HG03457 (cell line): Measurements from ENCODE around the gene TAS1R3.

Experiments
- ATAC-seq: cut with Tn5 transposase; IDR thresholded peaks from one replicate; pipeline ENCODE4 v1.9.1; 2021; ENCODE audit warnings: moderate number of reproducible peaks; ENCODE audit not compliant: unreplicated experiment

Gene TAS1R3

DNA sequence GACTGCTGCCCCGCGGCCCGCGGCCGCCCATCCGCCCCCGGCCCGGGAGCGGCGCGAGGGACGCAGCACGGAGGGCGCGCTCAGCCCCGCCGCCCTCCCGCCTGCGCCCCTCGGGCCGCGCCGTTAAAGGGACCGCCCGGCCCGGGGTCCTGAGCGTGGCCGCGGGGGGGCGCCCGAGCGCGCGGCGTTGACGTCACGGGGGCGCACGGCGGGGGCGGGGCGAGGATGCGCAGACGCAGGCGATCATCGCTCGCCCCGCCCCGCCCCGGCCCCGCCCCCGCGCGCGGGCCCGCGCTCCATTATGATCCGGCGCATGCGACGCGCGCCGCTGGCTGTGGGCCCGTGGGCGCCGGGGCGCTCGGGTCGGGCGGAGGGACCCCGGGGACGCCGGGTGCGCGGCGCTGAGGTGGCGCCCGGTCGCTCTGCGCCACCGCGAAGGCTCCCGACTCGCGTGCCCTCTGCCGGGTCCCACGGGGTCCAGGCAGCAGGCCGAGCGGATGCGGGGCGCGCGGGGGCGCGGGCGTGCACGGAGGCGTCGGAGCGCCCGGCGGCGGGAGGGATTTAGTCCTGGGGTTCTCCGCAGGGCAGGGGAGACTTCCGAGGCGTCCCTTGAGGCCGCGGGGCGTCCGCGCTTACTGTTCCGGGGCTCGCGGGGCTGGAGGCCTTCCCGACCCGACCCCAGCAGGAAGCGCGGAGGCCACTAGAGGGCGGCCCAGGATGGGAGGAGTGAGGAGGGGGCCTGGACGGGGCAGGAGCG lies 18.4 kb downstream of the TAS1R3 start, which contains the start of gene DVL1:
Gene DVL1, minus strand, starts transcription at position 163 of the 757 bp plus-strand sequence. CDS start 353 bp downstream, outside the sequence.
- ATAC-seq = no peak

DNA sequence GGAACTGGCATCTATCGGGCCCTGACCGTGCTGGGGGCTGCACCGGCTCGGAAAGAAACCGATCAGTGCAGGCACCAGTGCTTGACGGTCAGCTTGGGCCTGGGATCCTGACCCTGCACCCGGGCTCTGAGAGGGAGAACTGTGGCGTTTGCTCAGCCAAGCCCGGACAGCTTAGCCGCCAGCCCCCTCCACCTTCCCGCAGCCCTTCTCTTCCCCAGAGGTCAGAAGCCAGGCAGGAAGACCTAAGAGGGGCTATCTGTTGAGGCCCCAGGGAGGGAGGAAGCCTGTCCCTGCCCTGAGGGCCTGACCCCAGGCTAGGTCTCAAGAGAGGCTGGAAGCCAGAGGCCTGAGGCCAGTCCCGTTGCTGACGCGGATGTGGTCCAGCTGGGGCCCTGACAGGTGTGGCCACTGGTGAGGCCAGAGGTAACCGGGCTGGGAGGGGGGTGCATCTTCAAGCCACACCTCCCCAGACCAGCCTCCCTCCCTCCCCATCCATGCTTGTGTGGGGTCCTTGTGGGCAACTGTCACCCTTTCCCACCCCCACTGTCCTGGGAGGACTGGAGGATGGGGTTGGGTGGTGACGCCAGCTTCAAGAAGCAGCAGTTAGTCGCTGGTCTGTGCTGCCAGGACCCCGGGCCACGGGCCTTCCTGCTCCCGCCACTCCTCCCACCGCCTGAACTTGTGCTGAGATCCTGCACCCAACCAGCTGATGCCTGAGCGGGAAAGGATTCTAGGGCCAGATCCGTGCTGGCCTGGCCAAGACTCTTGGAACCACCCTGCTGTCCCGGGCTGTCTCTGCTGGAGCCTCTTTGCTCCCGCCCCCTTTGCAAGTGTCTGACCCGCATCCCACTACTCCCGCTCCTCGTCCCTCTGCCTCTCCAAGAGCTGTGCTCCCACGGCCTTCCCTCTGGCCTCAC lies 20.7 kb downstream of the TAS1R3 start:
- ATAC-seq = no peak

DNA sequence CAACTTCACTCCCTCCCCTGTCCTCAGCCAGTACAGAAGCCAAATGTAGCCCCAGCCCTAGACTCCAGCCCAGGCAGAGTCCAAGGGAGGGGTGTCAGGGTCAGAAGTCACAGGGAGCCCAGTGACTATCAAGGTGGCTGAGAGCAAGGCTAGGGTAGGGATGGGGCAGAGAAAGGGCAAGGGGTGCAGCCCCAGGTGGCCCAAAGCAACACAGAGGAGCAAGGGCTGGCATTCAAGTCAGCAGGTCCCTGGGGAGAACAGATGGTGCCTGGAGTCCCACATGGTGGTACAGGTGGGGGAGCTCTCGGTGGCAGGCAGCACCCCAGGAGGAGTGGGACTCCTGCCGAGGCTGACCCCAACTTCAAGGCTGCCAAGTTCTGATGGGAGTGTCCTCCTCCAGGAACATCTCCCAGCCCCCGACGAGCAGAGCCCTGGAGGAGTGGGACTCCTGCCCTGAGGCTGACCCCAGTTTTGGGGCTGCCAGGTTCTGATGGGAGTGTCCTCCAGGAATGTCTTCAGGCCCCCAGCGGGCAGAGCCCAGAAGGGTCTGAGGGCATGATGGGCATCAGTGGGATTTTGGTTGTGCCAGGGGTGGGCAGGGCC lies 21.8 kb downstream of the TAS1R3 start:
- ATAC-seq = no peak

DNA sequence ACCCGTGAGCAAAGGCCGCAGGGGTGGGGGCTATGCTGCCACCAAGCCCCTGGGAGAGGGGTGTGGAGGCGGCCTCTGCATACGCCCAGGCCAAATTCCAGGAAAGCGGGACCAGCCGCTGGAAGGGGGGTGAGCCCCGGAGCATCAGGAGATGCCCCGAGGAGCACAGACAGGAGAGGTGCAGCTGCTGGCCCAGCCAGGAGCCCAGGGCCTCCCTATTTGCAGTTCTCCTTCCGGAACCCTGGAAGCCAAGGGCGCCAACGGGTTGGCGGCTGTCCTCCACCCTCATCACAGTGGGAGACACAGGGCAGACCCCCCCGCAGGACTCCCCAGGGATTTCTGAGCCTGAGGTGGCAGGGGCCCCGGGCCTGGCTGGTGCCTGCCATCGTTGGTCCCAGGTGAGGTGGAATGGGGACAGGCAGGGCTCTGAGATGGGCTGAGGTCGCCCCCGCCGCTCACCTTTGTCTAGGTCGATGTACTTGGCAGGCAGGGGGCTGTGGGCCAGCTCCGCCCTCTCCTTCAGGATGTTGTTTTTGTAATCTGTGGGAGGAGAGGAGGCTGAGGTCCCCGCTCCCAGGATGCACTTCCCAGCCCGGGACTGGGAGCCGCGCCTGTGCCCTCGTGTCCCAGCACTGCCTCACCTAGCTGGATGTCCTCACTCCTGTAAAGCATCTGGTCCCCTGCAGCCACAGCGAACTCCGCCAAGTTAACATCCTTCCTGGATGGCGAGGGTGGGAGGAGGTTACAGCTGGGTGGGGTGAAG lies 22.5 kb downstream of the TAS1R3 start:
- no peak for ATAC-seq

DNA sequence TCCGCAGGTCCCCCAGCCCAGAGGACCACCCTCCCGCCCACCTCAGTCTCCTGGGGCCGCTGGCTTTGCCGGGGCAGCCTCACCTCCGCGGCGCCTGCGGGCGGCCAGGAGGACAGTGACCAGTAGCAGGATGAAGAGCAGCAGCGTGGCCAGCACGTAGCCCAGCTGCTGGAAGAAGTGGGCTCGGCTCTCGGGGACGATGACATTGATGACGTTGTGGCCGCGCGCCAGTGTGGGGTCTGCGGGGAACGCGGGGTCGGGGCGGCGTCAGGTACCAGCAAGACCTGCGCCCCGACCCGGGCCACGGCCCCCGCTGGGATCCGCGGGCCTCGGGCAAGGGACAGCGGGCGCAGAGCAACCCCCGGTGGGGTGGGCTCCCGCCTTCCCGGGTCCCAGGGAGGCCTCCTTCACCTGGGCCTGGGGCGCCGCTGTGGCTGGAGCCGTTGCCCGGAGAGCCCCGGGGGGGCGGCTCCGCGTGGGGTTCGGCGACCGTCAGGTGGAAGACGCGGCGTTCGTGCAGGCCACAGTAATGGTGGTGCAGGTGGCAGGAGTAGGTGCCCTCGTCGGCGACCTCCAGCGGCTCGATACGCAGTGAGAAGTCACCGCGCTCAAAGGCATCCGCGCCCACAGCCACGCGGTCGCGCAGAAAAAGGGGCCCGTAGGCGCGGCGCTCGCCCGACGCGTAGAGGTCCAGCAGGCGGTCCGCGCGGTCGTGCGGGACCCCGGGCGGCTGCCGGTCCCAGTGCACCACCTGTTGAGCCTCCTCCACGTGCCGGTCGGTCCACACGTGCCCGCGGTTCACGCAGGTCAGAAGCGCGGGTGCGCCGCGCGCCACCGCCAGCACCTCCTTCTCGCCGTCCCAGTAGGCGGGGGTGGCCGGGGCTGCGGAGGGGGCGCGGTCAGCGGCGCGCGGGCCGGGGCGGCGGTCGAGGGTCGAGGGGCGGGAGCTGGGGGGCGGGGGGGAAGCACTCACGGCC lies 23.5 kb downstream of the TAS1R3 start:
- ATAC-seq = no peak

DNA sequence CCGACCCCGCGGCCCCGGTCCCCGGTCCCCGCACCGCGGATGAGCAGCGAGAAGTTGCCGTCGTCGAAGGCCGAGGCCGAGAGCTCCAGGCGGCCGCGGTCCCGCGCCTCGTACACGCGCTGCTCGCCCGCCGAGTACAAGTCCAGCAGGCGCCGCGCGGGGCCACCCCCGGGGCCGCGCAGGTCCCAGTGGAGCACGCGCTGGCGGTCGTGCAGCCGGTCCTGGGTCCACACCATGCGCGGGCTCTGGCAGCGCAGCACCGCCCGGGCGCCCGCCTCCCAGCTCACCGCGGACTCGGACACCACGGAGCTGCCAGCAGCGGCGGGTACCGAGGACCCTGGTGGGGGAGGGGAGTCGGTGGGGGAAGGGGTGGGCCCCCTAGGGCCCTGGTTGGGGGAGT lies 24.3 kb downstream of the TAS1R3 start:
- no peak for ATAC-seq

DNA sequence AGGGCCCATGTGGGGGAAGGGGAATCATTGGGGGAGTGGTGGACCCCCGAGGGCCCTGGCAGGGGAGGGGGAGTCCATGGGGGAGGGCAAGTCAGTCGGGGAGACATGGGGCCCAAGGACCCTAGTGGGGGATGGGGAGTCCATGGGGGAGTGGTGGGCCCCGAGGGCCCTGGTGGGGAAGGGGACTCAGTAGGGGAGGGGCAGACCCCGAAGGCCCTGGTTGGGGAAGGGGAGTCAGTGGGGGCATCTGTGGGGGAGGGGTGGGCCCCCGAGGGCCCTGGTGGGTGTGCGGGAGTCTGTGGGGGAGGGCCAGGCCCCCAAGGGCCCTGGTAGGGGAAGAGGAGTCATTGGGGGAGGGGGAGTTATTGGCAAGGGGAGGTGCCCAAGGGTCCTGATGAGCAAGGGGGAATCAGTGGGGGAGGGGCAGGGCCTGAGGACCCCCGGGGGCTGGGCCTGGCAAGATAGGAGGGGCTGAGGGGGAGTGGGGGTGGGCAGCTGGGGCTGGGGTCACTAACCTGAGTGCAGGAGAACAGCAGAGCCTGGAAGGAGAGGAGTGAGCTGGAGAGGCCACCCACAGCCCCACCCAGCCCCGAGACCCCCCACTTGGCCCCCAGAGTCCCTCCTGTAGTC lies 25.2 kb downstream of the TAS1R3 start:
- no peak for ATAC-seq

DNA sequence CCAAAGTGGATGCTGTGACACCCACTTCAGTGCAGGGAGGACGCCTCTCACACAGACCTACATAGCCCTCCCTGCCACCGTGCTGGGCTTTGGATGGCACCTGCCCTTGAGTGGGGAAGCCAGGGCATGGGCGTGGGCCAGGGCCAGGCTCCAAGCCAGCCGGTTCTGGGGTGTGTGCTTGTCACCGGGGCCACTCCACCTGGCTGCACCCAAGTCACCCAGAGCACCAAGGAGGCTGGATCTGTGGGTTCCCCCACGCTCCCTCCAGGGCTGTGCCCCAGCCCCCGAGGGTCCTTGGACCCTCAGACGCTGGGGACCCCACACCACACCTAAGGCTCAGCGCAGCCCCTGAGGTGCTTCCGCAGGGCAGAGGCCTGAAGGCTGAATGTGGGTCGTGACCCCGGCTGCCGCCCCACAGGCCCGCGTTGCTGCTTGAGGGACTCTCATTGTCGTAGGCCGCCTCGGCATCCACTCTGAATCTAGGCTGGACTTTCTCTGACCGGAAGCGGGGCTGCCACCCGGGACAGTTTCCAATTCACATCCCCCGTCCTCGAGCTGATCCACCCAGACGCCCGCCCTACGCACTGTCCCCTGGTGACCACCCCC lies 25.8 kb downstream of the TAS1R3 start:
- no peak for ATAC-seq

DNA sequence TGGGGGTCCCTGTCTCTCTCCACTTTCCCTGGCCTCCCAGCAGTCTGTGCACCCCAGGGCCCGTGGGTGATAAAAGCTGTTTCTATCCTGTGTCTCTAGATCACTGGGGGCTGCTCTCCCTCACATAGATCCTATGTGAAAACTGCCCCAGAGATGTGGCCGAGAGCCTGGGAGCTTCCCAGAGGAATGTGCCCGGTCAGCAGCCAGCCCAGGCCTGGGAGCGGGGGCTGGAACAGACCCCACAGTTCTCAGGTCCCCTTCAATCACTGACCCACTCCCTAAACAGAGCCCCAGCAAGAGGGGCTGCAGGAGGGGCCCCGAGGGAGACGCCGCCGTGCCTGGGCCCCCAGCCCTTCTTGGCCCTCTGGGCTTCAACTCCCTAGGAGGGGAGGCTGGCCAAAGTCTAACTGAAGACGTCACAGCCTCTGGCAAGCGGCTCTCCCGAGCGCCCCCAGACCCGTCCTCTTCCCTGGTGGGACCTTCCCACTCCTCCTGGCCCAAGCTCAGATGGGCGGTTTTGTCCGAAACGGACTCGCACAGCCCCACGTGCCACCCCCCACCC lies 26.9 kb downstream of the TAS1R3 start:
- no peak for ATAC-seq

DNA sequence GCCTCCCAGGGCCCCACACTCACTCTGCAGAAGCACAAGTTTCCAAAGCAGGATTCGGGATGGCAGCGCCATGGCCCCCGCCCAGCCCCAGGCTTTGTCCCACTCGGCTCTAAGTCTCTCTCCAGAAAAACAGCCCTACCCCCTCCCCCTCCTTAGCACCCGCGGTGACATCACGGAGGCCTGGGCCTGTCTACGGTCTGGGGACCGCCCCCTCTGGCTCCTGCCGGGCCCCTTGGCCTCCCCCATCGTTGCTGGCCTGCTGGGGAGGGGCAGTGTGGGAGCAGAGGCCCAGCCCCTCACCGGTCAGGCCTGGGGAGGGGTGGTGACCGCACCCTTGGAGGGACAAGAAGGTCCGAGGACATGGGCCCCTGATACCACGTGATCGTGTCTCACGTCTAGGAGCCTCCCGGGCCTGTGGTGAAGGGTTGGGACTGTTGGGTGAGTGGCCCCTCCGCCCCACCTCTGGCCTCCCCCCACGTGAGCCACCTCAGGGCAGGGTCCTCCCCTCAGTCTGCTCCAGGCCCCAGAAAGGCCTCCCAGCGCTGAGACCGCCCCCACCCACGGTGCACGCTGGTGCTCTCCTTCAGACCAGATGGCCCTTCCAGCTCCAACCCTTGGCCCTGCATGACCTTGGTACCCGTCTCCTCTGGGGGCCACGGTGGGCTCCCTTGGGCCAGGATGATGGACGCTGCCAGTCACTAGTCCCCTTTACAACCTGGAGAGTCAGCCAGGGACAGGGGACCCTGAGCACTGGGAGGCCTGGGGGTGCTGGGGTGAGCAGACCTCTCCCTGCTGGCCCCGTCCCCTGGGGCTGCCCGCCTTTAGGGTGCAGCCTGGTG lies 27.6 kb downstream of the TAS1R3 start, which contains the start of gene MXRA8:
Gene MXRA8, minus strand, starts transcription at position 123 of the 839 bp plus-strand sequence. Its CDS starts 51 bp downstream, at position 72.
- ATAC-seq = no peak

DNA sequence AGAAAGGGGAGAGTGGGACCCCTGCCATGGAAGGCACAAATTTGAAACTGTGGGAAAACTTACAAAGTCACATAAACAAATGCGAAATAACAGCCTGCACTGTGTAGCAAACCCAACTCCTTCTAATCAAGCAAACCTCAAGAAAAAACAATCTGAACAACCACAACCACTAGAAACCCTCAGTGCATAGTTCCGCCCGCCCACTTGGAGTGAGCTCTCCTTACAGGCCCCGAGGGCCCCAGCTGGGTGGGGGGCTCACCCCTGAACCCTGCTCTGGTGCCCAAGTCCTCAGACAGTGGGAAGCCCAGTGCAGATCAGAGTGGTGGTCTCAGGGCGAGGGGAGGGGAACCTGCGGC lies 28.2 kb downstream of the TAS1R3 start:
- no peak for ATAC-seq

DNA sequence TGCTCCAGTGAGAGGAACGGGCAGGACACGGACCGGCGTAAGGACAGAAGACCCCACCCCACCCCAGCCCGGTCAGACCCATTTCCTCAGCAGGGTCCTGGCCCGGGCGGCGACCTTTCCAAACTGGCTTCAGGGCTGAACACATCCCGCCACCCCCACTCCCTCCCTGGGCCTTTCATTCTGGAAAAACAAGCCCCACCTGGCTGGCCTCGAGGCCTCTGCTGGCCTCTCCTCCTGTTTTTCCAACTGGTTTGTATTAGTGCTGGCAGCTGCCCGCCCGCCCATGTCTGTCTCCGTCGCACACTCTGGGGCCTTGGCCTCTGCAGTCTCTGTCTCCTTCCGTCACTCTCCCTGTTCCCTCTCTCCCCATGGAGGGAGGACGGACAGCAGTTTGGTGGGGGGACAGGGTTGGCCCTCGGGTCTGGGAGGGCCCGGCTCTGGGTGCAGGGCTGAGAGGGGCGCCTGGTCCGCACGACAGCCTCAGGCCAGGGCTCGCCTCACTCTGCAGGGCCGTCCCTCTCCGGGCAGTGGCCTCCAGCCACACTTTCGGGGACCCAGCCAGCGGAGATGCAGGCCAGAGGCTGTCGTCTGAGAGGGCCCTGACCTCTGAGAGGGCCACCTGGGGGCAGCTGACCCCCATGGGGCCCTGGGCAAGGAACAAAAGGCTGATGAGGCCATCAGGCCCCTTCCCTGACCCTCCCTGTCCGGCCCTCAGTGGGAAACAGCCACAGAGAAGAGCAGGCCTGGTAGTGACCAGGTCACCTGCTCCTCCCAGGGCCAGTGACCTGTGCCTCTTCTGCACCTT lies 28.8 kb downstream of the TAS1R3 start:
- ATAC-seq = no peak

DNA sequence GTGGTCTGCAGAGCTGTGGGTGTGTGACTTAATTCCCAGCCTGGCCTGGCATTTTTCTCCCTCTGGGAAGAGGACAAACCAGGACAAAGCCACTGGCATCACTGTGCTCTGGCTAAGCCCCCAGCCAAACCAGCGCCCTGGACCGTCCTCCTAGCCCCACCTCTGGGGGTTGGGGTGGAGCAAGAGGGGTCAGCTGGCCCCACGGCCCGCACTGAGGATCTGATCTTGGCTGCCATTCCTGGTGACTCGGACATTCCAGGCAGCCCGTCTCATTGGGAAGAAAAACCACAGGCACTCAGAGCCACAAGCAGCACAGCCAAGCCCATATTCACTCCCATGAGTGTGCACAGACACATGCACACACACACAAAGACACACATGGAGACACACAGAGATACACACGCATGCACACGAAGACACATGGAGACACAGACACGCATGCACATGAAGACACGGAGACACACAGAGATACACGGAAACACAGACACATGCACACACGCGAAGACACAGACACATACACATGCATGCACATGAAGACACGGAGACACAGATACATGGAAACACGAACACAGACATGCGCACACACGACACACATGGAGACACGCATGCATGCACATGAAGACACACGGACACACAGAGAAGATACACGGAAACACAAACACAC lies 29.6 kb downstream of the TAS1R3 start:
- ATAC-seq = no peak

DNA sequence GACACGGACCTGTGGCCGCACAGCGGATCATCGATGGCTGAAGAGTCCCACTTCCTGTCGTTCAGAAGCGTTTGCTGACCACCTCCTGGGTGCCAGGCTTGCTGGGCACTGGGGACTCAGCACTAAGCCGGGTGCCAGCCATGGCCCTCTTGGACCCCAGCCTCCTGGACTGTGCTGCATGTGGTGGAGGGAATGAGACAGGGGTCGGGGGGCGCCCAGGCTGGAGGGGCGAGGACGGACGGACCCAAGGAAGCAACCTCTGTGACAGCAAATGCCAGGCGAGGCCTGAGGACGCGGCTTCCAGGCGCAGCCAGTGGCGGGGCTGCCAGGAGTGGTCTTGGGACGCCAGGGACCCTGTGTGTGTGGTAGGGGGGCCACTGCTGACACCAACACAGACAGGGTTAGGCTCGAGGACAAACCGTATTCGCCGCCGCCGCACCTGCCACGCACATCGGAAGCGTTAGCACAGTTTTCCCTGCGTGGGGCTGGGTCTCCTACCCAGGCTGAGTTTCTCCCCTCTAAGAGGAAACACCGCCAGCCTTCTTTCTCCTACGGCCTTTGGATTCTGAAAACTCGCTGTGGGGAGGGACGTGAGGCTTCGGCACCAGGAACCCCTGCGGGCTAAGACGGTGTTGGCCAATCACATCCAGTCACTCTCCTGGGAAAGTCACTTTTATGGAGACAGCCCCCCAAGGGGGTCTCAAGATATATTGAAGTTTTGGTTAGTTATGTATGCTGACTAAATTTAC lies 30.3 kb downstream of the TAS1R3 start:
- no peak for ATAC-seq

DNA sequence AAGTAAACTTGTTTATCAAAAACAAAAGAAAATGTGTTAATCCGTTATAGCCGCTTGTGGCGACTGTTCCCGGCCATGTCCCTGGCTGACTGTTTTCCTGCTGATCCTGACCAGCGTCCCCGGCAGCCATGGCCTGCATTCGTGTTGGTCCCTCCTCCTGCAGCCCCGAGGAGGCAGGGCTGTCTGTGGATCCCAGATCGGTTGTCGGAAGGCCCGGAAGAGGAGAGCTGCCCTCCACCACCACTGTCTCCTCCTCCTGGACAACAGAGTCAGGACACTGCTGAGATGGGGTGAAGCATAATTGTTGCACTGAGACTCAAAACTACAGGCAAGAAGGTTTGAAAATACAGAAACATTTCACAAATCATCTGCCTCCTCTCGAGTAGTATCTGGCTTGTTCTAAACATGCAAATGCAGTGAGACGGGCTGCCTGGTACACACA lies 30.9 kb downstream of the TAS1R3 start:
- ATAC-seq = no peak
